Duodenal mucosa (tissue), 2 donors: ENCODE measurements around the gene CTNNAL1.

Experiments
- H3K27ac ChIP-seq: one replicate; pipeline ENCODE4 v1.7.0; 2013; ENCODE audit warnings: low read depth, low read length
- H3K27me3 ChIP-seq, 2 donors: one replicate each; pipeline ENCODE4 v1.7.0; 2013; ENCODE audit warnings: low read length in 2 of 2, control low read depth in 1 of 2; ENCODE audit not compliant: insufficient read depth in 2 of 2, control insufficient read depth in 1 of 2
- H3K36me3 ChIP-seq, 2 donors: one replicate each; pipeline ENCODE4 v1.7.0; 2013; ENCODE audit warnings: low read length in 2 of 2, control low read depth in 1 of 2; ENCODE audit not compliant: insufficient read depth in 2 of 2, control insufficient read depth in 1 of 2
- H3K4me1 ChIP-seq, 2 donors: one replicate each; pipeline ENCODE4 v1.7.0; 2013; ENCODE audit warnings: low read length in 2 of 2, control low read depth in 1 of 2; ENCODE audit not compliant: insufficient read depth in 2 of 2, control insufficient read depth in 1 of 2
- H3K4me3 ChIP-seq, 2 donors: one replicate each; pipeline ENCODE4 v1.7.0; 2013; ENCODE audit warnings: low read length in 2 of 2, low read depth in 1 of 2
- H3K9ac ChIP-seq, 2 donors: one replicate each; pipeline ENCODE4 v1.7.0; 2013; ENCODE audit warnings: low read length in 2 of 2, low read depth in 1 of 2
- H3K9me3 ChIP-seq, 2 donors: one replicate each; pipeline ENCODE4 v1.7.0; 2013; ENCODE audit warnings: low read length in 2 of 2, control low read depth in 1 of 2; ENCODE audit not compliant: control insufficient read depth in 1 of 2

The CTNNAL1 gene

GRCh38 chr9:109014608-109015280 is 1.4 kb upstream of the CTNNAL1 start:
- Histone ChIP-seq H3K9me3 (no peaks in the 10 kb centered on the region), H3K36me3 (peaks cover 4 to 14% of the 10 kb centered on the region in 2 donors), H3K27me3 (no peaks in the 10 kb centered on the region), H3K9ac (no peak overlapping the region), H3K4me3 (no peak overlapping the region), H3K4me1 (peaks cover 8 to 10% of the 10 kb centered on the region in 2 donors), H3K27ac (no peak overlapping the region)

GRCh38 chr9:109013679-109014607 is 644 bp upstream of the CTNNAL1 start:
- H3K36me3 ChIP-seq: peaks cover 0 to 8% of the 10 kb centered on the region in 2 donors
- peak overlapping the region; percentile 65 to 77 for H3K4me3 ChIP-seq
- H3K4me1 ChIP-seq: peaks cover 8 to 10% of the 10 kb centered on the region in 2 donors
- peak overlapping the region; percentile 72 for H3K27ac ChIP-seq
- no peaks in the 10 kb centered on the region for H3K27me3 ChIP-seq
- peak overlapping the region in 1 of 2 donors; percentile 44 for H3K9ac ChIP-seq
- H3K9me3 ChIP-seq: no peaks in the 10 kb centered on the region

DNA sequence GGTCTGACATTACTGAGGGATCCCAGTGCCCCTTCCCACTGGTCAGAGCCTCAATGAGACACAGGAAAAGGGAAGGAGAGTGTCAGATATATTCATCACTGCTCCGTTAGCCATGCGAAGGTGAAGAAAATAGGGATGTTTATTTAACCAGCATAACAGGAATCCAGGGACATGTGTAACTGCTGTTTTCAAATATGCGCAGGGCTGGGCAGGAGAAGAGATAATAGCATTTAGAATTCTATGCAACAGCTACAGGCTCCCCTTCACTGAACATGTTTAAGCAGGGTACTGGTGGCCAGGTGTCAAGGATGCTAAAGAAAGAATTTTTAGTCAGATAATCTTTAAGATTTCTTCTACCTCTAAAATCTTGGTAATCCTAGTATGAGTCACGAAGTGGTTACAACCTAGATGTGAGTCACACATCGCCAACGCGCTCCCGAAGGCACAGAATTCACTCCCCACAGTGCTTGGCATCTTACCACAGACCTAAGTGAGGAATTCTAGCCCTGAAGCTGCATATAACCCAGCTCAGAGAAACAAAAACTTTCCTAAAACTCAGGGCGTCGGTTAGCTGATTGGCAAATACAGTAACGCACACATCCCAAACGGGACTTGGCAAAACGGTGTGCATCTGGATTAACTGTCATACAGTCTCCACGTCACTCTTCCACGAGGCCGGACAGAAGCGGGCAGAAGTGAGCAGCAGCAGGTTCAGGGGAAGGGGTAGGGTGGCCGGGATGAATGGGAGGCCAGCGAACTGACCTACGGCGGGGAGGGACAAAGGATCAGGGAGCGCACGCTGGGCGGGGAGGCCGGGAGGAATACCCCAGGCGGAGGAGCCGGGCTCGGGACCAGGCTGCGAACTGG is 1.1 kb downstream of the CTNNAL1 start:
- peak overlapping the region; percentile 75 to 80 for H3K4me3 ChIP-seq
- peak overlapping the region; percentile 51 to 71 for H3K9ac ChIP-seq
- H3K27ac ChIP-seq: peak overlapping the region; percentile 58
- H3K36me3 ChIP-seq: peaks cover 0 to 3% of the 10 kb centered on the region in 2 donors
- H3K4me1 ChIP-seq: peaks cover 8 to 10% of the 10 kb centered on the region in 2 donors
- no peaks in the 10 kb centered on the region for H3K27me3 ChIP-seq
- H3K9me3 ChIP-seq: no peaks in the 10 kb centered on the region

- no peak overlapping the region for H3K9ac ChIP-seq
- no peaks in the 10 kb centered on the region for H3K36me3 ChIP-seq
- H3K27me3 ChIP-seq: no peaks in the 10 kb centered on the region
- peak overlapping the region; percentile 39 for H3K27ac ChIP-seq
- no peak overlapping the region for H3K4me3 ChIP-seq
- H3K4me1 ChIP-seq: peaks cover 8 to 10% of the 10 kb centered on the region in 2 donors
- H3K9me3 ChIP-seq: no peaks in the 10 kb centered on the region
Measured at GRCh38 chr9:109011231-109011671, 2.0 kb downstream of the CTNNAL1 start.

DNA sequence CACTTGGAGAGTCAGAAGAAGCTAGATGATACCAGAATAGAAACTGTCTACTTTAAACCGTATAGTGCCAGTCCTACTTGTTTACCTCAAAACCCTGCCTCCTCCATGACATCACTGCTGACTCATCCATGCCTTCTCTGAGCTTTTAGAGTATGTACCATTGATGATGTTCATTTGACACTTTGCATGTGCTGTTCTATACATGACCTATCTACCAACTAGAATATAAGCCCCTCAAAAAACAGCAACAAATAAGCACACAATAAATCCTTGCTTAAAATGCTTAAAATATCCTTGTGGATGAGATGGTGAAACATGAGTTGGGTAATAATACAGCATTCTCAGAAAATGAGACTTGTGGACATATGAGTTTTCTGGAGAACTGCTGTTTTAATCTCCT is 2.6 kb downstream of the CTNNAL1 start:
- no peak overlapping the region for H3K27ac ChIP-seq
- H3K4me1 ChIP-seq: peaks cover 8 to 10% of the 10 kb centered on the region in 2 donors

DNA sequence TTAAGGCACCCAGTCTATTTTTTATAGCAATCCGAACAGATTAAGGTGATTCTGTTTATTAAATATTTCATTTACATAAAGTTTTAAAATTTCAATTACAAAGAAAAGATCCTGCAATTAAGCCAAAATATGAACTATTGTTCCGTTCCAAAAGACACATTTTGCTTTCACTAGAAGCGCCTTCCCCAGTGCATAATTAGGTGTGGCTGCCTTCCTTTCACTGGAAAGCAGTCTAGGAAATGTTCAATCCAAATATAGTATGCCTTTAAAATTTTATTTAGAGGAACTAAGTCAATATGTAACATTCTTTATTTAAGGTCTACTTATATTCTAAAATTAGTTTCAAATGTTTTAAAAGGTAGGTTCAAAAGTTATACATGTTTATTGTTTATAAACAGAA is 7.6 kb downstream of the CTNNAL1 start:
- Histone ChIP-seq H3K9ac (no peak overlapping the region), H3K27ac (no peak overlapping the region), H3K9me3 (peaks cover 9 to 12% of the 10 kb centered on the region in 2 donors)

More for the DNA sequence above, 2.6 kb downstream of the CTNNAL1 start:
- no peaks in the 10 kb centered on the region for H3K27me3 ChIP-seq
- H3K36me3 ChIP-seq: no peaks in the 10 kb centered on the region
- H3K9me3 ChIP-seq: no peaks in the 10 kb centered on the region
- no peak overlapping the region for H3K9ac ChIP-seq
- H3K4me3 ChIP-seq: no peak overlapping the region

DNA sequence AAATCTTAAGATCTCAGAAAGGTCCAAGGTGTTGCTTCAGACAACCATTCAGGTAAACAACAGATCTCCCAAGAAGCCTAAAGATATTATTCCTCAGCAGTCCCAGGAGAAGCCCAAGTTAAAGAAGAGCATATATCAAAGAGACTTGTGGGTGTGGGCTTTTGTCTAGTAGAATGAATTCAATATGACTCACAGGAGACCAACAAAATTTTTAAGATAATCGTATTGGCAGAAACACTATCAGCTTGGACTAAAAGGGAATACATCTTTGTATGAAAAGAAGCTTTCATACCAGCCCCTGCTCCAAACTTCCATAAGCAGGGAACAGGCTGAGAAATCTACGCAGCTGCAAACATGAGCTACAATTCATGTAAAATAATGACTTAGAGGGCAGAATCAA is 10.2 kb downstream of the CTNNAL1 start:
- no peaks in the 10 kb centered on the region for H3K27me3 ChIP-seq
- no peaks in the 10 kb centered on the region for H3K36me3 ChIP-seq
- no peak overlapping the region for H3K27ac ChIP-seq
- peaks cover 9 to 12% of the 10 kb centered on the region in 2 donors for H3K9me3 ChIP-seq
- H3K9ac ChIP-seq: no peak overlapping the region
- H3K4me1 ChIP-seq: no peaks in the 10 kb centered on the region
- no peak overlapping the region for H3K4me3 ChIP-seq

More for the DNA sequence above, 7.6 kb downstream of the CTNNAL1 start:
- no peaks in the 10 kb centered on the region for H3K27me3 ChIP-seq
- H3K4me1 ChIP-seq: no peaks in the 10 kb centered on the region
- H3K4me3 ChIP-seq: no peak overlapping the region
- H3K36me3 ChIP-seq: no peaks in the 10 kb centered on the region

DNA sequence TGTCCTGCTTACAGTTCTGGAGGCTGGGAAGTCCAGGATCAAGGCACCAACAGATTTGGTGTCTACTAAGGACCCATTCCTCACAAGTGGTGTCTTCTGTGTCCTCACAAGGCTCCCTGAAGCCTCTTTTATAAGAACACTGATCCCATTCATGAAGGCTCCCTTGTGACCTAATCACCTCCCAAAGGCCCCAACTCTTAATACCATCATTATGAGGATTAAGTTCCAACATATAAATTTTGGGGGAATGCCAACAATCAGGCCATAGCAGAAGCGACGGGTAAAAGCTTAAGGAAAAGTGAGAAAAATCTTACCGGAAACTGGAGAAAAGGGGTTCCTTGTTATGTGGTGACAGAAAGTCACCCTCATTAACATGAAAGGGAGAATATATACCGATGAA is 11.2 kb downstream of the CTNNAL1 start:
- no peaks in the 10 kb centered on the region for H3K4me1 ChIP-seq
- no peak overlapping the region for H3K27ac ChIP-seq
- no peaks in the 10 kb centered on the region for H3K27me3 ChIP-seq
- H3K9ac ChIP-seq: no peak overlapping the region
- H3K36me3 ChIP-seq: no peaks in the 10 kb centered on the region
- no peak overlapping the region for H3K4me3 ChIP-seq
- peaks cover 9 to 12% of the 10 kb centered on the region in 2 donors for H3K9me3 ChIP-seq

GRCh38 chr9:109001275-109001676 is 12.0 kb downstream of the CTNNAL1 start:
- Histone ChIP-seq H3K4me3 (no peak overlapping the region), H3K4me1 (no peaks in the 10 kb centered on the region), H3K27ac (no peak overlapping the region), H3K9me3 (peaks cover 9 to 12% of the 10 kb centered on the region in 2 donors), H3K27me3 (no peaks in the 10 kb centered on the region), H3K9ac (no peak overlapping the region), H3K36me3 (no peaks in the 10 kb centered on the region)
